Fibroblast of skin of abdomen (primary cell): Measurements from ENCODE around the gene CST1. TPM values are rescaled to one million over a fixed set of nuclear protein-coding genes. Genes with fewer than 3 reads are reported as not detected.
"Not testable (repeated sequence)": the region's sequence is repeated elsewhere in the genome, so short reads cannot be mapped to it uniquely, and the experiment has no call there.

ENCODE experiments used
- DNase-seq: peaks from one replicate; pipeline ENCODE4 v3.0.0-alpha.2; 2013
- polyA plus RNA-seq, 2 experiments: library from polyadenylated mRNA; unstranded; fragments of 120-200 nt; gene quantifications; one replicate each; pipeline ENCODE4 v1.2.1, GENCODE V29; 2013; ENCODE audit not compliant: insufficient read length in 2 of 2

The CST1 gene, protein sequence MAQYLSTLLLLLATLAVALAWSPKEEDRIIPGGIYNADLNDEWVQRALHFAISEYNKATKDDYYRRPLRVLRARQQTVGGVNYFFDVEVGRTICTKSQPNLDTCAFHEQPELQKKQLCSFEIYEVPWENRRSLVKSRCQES
- not detected for polyA plus RNA-seq (2013, experiment 1 of 2; ENCODE audit: insufficient read length)
- not detected for polyA plus RNA-seq (2013, experiment 2 of 2; ENCODE audit: insufficient read length)

DNA sequence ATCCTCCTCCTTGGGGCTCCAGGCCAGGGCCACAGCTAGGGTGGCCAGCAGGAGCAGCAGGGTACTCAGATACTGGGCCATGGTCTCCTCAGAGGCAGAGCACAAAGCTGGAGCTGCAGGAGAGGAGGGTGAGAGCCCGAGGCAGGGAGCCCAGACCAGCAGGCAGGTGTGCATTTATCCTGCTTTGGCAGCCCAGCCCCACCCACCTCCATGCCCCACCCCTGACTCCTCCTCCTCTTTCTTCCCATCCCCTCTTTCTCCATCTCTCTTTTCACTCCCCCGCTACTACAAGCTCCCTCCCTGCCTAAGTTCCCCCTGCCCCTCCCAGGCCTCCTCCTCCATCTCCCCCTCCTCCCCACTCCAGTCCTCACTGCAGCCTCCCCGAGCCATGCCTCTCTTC is at the start of gene CST1:
Gene CST1, minus strand, starts transcription at position 150 of the 400 bp plus-strand sequence. Its CDS starts 69 bp downstream, at position 81.
- not testable (repeated sequence) for DNase-seq

DNA sequence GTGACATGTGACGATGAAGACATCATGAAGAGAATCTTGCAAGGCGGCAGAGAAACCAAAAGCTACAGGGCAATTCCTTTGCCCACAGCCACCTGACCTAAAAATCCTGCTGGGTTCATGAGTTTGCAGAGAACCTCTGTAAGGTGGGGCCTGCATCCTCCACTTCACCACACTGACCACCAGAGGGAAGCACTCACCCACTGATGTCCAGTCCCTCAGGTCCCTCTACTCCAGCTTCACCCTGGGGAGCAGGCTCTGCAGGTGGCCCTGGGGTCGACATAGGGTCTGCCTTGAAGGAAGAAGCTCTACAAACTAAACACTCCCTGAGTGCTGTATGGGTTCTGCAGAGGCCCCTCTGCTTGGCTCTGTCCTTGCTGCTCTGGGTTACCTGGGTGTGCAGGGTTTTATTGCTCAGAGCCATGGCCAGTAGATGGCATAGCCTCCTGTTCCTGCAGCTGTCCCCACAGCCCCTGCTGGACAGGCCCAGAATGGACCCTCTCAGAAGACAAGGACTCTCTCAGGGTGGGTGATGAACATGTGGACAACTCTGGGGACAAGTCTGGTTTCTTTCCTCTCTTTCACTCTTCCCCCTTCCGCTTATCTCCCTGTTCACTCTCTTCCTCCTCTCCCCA is 48.6 kb upstream of the CST1 start:
- not testable (repeated sequence) for DNase-seq

DNA sequence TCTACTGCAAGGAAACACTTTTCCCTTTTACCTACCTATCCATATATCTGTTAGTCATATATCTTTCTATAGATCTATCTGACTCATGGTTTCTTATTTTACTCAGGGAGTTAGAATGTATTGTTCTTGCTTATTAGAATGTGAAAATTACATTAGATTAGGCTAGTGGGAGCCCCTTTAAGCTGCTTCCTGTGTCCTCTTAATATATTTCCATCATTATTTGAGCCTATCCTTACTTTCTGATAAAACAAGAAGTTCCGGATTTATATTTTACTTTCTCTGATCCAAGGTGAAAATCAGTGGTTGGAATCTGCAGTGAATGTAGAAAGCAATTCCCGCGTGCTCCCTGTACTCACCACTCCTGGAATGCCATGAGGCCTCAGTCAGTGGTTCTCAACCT is 44.8 kb upstream of the CST1 start:
- DNase-seq, result no peak

DNA sequence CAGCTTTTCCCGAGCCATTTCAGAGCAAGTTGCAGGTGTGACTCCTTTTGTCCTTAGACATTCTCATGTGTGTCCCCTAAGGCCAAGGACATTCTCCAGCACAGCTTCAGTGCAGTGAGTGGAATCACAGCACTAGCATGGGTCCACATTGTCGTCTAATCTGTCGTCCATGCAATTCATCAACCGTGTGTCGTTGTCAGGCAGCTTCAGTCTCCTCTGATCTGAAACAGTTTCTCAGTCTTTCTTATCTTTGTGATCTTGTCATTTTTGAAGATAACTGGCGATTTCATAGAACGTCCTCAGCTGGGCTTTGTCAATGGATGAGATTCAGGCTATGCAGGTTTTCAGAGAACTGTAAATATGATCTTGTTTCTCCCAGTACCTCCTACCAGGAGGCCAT is 44.1 kb upstream of the CST1 start:
- DNase-seq, result no peak

DNA sequence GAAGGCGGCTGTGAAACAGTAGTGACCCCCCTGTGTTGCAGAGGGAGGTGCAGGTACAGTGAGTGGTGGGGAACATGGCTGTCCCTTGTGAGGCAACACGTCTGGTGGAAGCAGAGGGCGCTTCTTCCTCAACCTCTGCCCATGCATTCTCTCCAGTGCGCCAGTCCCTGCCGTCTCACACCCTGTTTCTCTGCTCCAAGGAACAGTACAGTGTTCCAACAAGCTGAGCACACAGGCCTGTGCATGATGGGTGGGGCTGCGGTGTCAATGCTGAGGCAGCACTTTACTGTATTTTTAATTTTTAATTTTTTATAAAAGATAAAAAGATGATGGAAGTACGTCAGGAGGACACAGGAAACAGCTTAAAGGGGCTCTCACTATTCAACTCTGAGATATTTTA is 43.3 kb upstream of the CST1 start:
- no peak for DNase-seq

DNA sequence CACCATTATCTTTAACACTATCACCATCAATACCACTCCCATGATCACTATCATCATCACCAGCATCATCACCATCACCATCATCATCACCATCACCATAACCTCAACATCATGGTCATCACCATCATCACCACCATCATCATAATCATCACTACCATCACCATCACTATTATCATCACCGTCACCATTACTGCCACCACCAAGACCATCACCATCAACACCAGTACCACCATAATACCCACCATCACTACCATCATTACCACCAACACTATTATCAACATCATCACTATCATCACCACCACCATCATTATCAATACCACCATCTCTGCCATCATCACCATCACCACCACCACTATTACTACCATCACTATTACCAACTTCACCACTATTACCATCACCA is 32.7 kb upstream of the CST1 start:
- no peak for DNase-seq

DNA sequence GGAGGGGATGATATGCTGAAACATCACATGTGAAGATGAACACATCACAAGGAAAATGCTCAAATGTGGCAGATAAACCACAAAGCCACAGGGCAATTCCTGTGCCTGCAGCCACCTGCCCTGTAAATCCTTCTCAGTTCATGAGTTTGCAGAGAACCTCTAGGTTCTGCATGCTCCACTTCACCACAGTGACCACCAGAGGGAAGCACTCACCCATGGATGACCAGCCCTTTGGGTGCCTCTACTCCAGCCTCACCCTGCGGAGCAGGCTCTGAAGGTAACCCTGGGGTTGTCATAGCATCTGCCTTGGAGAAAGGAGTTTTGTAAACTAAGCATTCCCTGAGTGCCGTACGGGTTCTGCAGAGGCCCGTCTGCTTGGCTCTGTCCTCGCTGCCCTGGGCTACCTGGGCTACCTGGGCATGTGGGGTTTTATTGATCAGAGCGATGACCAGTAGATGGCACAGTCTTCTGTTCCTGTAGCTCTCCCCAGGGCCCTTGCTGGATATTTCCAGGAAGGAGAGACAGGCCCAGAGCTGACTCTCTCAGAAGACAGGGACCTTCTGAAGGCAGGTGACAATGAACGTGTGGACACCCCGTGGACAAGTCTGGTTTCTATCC is 31.7 kb upstream of the CST1 start:
- no peak for DNase-seq

DNA sequence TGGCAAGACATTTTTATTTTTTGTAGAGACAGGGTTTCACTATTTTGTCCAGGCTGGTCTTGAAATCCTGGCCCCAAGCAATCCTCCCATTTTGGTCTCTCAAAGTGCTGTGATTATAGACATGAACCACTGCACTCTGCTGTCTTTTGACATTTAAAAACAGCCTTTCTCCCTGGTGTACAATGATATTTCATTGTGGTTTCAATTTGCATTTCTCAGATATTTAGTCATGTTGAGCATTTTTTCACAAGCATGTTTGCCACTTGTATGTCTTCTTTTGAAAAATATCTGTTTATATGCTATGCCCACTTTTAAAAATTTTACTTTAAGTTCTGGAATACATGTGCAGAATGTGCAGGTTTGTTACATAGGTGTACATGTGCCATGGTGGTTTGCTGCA is 27.9 kb upstream of the CST1 start:
- DNase-seq, result peak; percentile 15

DNA sequence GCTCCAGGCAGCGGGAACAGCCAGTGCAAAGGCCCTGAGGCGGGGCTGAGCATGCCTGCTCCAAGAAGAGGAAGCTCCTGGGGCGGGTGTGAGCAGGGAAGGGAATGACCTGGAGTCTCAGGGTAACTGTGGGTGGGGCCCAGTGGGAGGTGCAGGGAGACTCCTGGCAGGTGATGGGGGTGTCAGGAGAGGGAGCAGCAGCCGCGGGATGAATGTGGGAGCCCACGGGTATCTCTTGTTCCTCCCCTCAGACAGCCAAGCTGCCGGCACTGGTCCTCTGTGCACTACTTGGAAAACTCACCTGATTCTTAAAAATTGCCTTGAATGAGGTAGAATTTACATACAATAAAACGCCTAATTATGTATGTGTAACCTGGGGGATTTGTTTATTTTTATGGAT is 26.6 kb upstream of the CST1 start:
- not testable (repeated sequence) for DNase-seq

DNA sequence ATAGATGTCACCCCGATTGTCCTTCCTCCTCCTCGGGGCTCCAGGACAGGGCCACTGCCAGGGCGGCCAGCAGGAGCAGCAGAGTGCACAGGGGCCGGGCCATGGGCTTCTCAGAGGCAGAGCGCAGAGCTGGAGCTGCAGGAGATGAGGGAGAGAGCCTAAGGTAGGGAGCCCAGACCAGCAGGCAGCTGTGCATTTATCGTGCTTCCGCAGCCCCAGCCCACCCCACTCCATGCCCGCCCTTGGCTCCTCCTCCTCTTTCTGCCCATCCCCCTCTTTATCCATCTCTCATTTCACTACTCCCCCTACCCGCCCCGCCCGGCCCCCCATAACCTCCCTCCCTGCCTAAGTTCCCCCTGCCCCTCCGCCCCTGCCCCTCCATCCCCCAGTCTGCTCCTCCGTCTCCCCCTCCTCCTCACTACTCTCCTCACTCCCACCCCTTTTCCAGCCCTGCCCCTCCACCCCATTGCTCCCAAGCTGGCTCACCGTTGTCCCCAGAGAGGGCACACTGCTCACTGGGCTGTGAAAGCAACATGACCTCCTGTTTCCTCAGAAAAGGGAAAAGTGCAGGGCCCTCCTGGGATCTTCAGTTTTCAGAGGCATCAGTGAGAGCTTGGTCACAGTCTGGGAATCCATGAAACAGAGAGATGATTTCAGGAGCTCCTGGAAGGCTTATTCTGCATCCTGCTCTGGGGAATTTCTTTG is 25.5 kb upstream of the CST1 start:
- no peak for DNase-seq

DNA sequence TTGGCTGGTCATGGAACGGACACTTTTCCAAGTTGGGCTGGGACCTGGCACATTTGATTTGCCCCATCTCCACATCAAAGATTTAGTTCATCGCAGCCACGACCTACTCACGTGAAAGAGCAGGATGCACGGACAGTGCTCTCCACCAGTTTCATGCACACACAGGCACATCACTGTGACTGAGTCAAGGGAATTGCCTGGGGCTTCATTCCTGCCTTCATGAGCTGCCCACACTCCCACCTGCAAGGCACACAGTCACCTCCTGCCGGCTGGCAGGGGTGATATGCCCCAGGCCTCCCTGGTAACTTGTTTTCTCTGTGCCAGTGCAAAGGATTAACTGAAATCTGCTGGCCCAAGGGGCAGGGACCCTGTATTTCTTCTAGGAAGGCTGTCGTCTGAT is 23.3 kb upstream of the CST1 start:
- no peak for DNase-seq

DNA sequence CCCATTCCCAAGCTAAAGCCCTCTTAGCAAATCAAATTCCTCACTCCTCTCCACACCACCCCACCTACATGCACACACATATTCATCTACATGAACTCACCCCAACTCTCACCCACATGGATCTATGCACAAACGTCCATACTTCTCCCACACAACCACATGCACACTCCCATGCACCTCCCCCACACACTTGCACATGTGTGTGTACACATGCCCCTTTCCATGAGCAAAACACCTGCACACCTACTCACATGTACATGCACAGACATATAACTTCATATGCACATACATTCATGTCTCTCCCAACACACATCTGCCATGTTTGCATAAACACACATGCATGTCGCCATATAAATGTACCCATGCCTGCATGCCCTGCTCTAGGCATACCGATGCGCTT is 22.8 kb upstream of the CST1 start:
- no peak for DNase-seq

DNA sequence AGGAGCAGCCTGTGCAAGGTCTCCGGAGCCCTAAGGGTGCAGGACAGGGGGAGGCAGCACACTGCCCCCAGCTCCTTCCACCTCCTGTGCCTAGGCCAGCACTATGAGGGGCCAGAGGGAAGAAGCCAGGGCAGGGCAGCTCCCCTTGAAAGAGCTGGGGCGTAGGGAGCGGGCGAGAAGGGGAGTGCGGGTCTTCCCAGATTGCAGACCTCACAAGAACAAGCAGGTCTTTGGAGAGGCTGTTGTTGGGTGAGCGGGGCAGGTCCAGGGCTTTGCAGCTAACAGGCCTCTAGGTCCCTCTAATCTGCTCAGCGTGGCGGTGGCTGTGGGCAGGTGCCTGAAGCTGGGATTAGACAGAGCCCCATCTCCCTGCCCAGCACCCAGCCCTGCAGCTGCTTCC is 22.4 kb upstream of the CST1 start:
- DNase-seq, result no peak

DNA sequence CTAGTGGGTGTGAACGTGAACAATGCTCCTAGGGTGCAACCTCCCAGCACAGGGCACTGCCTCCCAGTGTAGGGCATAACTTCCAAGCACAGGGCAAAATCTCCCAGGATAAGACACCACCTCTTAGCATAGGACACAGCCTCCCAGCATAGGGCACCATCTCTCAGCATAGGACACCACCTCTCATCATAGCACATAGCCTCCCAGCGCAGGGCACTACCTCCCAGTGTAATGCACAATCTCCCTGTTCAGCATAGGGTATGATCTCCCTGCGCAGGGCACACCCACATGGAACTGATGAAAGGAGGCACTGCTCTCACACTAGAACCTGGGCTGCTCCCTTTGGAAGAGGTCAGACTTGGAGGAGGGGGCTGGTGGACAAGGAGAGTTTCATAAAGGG is 21.3 kb upstream of the CST1 start:
- DNase-seq, result no peak

DNA sequence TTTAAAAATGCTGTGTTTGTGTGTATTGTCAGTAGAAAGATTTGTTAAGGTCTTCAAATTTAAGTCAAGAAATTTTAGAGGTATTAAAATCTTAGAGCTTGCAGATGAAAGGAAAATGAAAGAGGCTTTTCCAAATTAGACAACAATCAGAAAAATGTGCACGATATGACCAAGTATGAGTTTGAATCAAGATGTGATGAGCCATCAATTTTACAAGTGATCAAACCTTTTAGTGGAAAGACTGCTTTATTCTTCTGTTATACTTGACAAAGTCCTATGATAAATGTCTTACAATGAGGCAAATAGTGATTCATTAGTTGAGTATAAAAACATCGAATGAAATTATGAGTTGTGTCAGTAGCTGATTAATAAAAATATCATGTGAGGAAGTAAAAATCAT is 19.6 kb upstream of the CST1 start:
- no peak for DNase-seq

DNA sequence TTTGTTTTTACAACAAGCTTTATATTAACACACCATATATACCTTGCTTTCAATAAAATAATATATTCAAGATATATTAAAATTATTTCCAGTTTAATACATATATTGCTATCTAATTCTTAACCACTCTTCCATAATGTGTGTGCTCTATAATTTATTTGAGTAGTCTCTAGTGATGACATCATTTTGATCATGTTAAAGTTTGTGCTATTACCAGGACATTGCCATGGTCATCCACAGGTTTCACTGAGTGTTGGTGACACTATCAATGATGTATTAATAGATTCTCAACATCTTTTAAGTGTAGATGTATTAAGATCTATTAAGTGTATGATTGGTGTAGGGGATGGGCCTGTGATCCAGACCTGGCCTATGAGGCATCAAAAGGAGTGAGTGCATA is 17.8 kb upstream of the CST1 start:
- DNase-seq, result not testable (repeated sequence)

DNA sequence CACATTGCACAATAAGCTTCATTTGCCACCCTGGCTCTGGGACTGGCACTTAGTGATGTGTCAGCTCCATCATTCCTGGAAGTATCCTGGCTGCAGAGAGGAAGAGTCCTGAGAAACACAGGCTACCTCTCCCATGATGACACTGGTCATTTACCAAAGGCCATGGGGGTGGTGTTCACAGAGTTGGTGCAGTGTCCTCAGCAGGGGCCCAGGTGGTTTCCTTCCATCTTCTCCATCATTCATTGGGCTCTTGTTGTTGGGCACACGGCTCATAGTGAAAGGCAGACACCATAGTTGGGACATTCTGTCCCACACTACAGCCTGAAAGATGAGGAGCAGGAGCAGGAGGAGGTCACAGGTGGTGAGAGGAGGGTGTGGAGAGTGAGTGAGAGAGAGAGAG is 15.8 kb upstream of the CST1 start:
- DNase-seq, result no peak

DNA sequence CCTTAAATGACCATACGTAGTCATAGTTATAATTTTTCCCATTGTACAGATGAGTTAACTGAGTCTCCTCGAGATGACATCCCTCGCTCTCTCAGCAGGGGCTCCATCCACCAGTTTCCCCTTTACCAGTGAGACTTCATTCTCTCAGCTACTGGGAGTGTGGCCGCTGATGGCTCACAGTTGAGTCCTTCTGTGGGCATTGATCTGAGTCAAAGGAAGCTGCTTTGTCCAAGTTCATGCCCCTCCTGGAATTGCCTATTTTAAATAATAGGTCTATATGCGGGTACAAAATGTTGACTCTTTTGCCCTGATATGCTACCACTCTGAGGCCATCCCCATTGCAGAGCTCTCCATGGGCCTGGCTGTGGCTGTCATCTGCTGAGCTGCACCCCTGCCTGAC is 14.8 kb upstream of the CST1 start:
- no peak for DNase-seq

DNA sequence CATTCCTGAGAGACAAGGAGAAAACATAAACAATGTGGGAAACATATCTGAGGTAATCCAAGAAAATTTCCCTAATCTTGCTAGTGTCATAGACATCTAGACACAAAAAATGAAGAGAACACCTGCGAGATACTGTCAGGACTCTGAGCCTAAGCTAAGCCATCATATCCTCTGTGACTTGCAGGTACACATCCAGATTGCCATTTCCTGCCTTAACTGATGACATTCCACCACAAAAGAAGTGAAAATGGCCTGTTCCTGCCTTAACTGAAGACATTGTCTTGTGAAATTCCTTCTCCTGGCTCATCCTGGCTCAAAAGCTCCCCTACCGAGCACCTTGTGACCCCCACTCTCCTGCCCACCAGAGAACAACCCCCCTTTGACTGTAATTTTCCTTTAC is 13.9 kb upstream of the CST1 start:
- DNase-seq, result not testable (repeated sequence)

DNA sequence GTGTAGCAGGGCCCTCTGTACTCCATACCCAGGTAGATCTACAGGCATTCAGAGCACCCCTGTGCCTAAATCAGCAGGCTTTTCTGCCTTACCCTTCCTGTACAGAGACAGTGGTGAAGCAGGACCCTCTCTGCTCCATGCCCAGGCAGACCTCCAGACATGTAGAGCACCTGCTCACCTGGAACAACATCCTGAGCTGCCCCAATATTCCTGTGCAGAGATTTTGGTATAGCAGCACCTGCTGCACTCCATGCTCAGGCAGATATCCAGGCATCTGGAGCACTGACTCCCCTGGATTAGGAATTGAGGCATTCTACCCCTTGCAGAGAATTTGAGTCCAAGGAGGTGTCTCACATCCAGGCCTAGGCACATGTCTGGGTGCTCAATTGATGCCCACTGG is 12.6 kb upstream of the CST1 start:
- no peak for DNase-seq

DNA sequence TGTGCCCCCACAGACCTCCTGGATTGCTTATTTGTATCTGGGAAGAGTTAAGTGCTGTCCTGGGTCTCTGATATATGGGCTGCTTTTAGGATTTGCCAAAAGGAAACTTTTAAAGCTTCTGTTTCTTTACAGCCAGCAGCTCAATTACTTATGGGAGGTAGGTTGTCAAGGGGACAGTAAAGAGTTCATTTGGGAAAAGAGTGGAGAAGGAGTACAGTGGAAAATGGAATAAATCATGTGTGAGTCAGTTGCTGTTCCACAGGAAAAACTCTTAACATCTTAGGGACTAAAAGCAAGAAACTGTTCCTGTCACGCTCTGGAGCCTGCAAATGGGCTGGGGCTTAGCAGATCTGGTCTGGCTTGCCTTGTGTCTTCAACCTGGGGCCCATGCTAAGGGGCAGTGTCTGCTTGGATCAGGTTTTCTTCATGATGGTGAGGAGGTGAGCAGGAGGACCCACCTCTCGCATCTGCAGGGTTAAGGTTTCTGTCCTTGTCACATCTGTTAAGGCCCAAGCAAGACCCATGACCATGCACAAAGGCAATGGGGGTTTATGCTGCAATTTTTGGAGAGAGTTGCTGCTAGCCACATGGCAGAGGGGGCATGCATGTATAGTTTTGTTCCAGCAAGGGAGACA is 8.7 kb upstream of the CST1 start:
- DNase-seq, result no peak

DNA sequence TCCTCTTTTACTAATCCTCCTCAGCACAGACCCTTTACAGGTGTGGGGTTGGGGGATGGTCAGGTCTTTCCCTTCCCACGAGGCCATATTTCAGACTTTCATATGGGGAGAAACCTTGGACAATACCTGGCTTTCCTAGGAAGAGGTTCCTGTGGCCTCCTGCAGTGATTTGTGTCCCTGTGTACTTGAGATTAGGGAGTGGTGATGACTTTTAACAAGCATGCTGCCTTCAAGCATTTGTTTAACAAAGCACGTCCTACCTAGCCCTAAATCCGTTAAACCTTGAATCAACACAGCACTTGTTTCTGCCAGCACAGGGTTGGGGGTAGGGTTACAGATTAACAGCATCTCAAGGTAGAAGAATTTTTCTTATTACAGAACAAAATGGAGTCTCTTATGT is 6.1 kb upstream of the CST1 start:
- not testable (repeated sequence) for DNase-seq

DNA sequence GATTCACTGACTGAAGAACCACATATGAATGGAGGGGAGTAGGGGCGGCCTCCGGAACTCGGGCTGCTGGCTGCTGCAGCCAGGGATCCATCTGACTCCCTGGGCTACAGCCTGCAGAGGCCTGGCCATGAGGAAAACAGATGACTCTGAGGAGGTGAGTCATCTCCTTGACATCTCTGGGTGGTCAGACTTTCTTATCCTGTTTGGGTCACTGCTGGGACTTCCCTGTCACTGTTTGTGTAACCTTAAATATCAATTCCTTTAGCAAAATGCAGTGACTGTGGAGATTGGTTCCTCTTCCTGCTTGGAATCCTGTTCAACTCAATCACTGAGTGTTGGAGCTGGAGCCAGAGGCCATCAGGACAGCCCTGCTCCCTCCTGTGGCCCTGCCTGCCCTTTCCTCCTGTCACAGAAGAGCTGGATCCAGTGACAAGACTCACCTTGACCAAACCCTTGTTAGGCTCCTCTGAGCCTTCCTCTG is 4.4 kb upstream of the CST1 start:
- DNase-seq, result peak; percentile 59
